HCT116 (cell line): ENCODE measurements around the gene SH3PXD2A. TPM values are rescaled to one million over a fixed set of nuclear protein-coding genes. Genes with fewer than 3 reads are reported as not detected.

Experiments
- ATAC-seq: fragments of 200-7000 bp; cut with Tn5 transposase; 2 replicates; pipeline ENCODE4 v1.9.1; 2020; ENCODE audit warnings: mild to moderate bottlenecking, moderate library complexity
- BruUV-seq: library from RNA; stranded (reverse); fragments of 400-500 nt; replicated peaks from 2 replicates; lab custom pipeline; 2021; lab: Mats Ljungman, UMichigan
- CTCF ChIA-PET: fragments of 300-600 bp; sonication (Branson Sonifier 250); formaldehyde crosslinking; loops from one replicate; lab custom pipeline; 2021; ENCODE audit warnings: antibody characterized with exemption; lab: Charles Lee
- POLR2A ChIA-PET: fragments of 300-600, 350-600 bp; sonication (Branson Sonifier 250); formaldehyde crosslinking; loops from one replicate; lab custom pipeline; 2021; ENCODE audit warnings: antibody characterized with exemption; lab: Charles Lee
- RAD21 ChIA-PET, 2 experiments: fragments of 300-600 bp; sonication (Branson Sonifier 250); formaldehyde crosslinking; loops; one replicate each; lab custom pipeline; 2023; ENCODE audit warnings: low total read pairs in 2 of 2; ENCODE audit not compliant: uncharacterized antibody in 2 of 2, unreplicated experiment in 2 of 2, low non-redundant PET in 1 of 2; lab: Charles Lee
- DNase-seq: peaks from one replicate; pipeline ENCODE4 v3.0.0-alpha.2; 2010; ENCODE audit warnings: low read depth, low spot score
- H2AFZ ChIP-seq: fragments of 200-600 bp; shearing (Covaris generic), sonication (generic); 2 replicates; pipeline ENCODE4 v1.6.1; 2017; ENCODE audit warnings: low read depth, mixed run types, mixed read lengths, antibody characterized with exemption, low read length; ENCODE audit not compliant: poor library complexity, severe bottlenecking
- H3K27ac ChIP-seq: 2 replicates; pipeline ENCODE4 v1.5.1; 2012; ENCODE audit warnings: low read depth, low read length
- H3K27me3 ChIP-seq: fragments of 200-600 bp; sonication (generic); 2 replicates; pipeline ENCODE4 v1.6.1; 2016; ENCODE audit warnings: mixed run types, low read length, mixed read lengths; ENCODE audit not compliant: insufficient read depth
- H3K36me3 ChIP-seq, 2 experiments: fragments of 200-500 bp in 1 of 2; fragments of 200-600 bp in 1 of 2; sonication (Bioruptor generic) in 1 of 2; sonication (generic) in 1 of 2; 2 replicates each; pipeline versions ENCODE4 v1.5.1 to v1.6.1; 2014 to 2016; ENCODE audit warnings: low read length in 2 of 2, inconsistent platforms in 1 of 2, mixed read lengths in 1 of 2, mixed run types in 1 of 2; ENCODE audit not compliant: insufficient read depth in 2 of 2, control insufficient read depth in 1 of 2
- H3K4me1 ChIP-seq, 2 experiments: fragments of 200-600 bp in 1 of 2; sonication (generic) in 1 of 2; 2 replicates each; pipeline versions ENCODE4 v1.5.1 to v1.6.1; 2012 to 2017; ENCODE audit warnings: low read length in 2 of 2, inconsistent platforms in 1 of 2, mild to moderate bottlenecking in 1 of 2, mixed read lengths in 1 of 2, mixed run types in 1 of 2, moderate library complexity in 1 of 2; ENCODE audit not compliant: insufficient read depth in 2 of 2, control insufficient read depth in 1 of 2
- H3K4me2 ChIP-seq: fragments of 200-600 bp; sonication (generic); 2 replicates; pipeline ENCODE4 v1.6.1; 2017; ENCODE audit warnings: mixed run types, low read length, mixed read lengths
- H3K4me3 ChIP-seq, 2 experiments: fragments of 200-600 bp in 1 of 2; sonication (generic) in 1 of 2; replicated peaks in 1 of 2; 2 replicates each; pipeline ENCODE4 v1.5.1; 2011 to 2016; ENCODE audit warnings: low read length in 2 of 2, control low read depth in 1 of 2, low read depth in 1 of 2, mild to moderate bottlenecking in 1 of 2, mixed read lengths in 1 of 2, mixed run types in 1 of 2
- H3K79me2 ChIP-seq: fragments of 200-600 bp; sonication (generic); 2 replicates; pipeline ENCODE4 v1.6.1; 2017; ENCODE audit warnings: mild to moderate bottlenecking, mixed run types, low read length, moderate library complexity, mixed read lengths; ENCODE audit not compliant: insufficient read depth
- H3K9ac ChIP-seq: fragments of 200-600 bp; sonication (generic); 2 replicates; pipeline ENCODE4 v1.6.1; 2016; ENCODE audit warnings: low read length, mixed read lengths
- H3K9me2 ChIP-seq: fragments of 200-600 bp; sonication (generic), shearing (Covaris generic); 2 replicates; pipeline ENCODE4 v1.6.1; 2017; ENCODE audit warnings: mixed run types, mild to moderate bottlenecking, moderate library complexity; ENCODE audit not compliant: insufficient read depth
- H3K9me3 ChIP-seq, 2 experiments: fragments of 200-500 bp in 1 of 2; fragments of 200-600 bp in 1 of 2; sonication (Bioruptor generic) in 1 of 2; sonication (generic) in 1 of 2; 2 replicates each; pipeline ENCODE4 v1.6.1; 2014 to 2017; ENCODE audit warnings: low read length in 2 of 2, mixed read lengths in 2 of 2, inconsistent platforms in 1 of 2, low read depth in 1 of 2, mild to moderate bottlenecking in 1 of 2, mixed run types in 1 of 2, moderate library complexity in 1 of 2; ENCODE audit not compliant: control insufficient read depth in 1 of 2, insufficient read depth in 1 of 2
- H4K20me1 ChIP-seq: fragments of 200-600 bp; sonication (generic), shearing (Covaris generic); 2 replicates; pipeline ENCODE4 v1.6.1; 2017; ENCODE audit warnings: mixed run types, mild to moderate bottlenecking, moderate library complexity; ENCODE audit not compliant: insufficient read depth
- CBX3 ChIP-seq: IDR thresholded peaks from 2 replicates; pipeline ENCODE4 v1.6.1; 2012; ENCODE audit warnings: low read depth
- CEBPB ChIP-seq: IDR thresholded peaks from 2 replicates; pipeline ENCODE4 v1.6.1; 2012; ENCODE audit warnings: low read depth
- EGR1 ChIP-seq: IDR thresholded peaks from 2 replicates; pipeline ENCODE4 v1.6.1; 2012; ENCODE audit warnings: low read depth
- EZH2phosphoT487 ChIP-seq: fragments of 200-600 bp; IDR thresholded peaks from 2 replicates; pipeline ENCODE4 v1.6.1; 2018; ENCODE audit warnings: antibody characterized with exemption, borderline replicate concordance
- FOSL1 ChIP-seq: IDR thresholded peaks from 2 replicates; pipeline ENCODE4 v1.6.1; 2012; ENCODE audit warnings: low read depth
- POLR2A ChIP-seq: IDR thresholded peaks from 2 replicates; pipeline ENCODE4 v1.7.0; 2011; ENCODE audit warnings: borderline replicate concordance; ENCODE audit not compliant: insufficient read depth, insufficient read length; ENCODE audit errors: extremely low read depth
- REST ChIP-seq: IDR thresholded peaks from 2 replicates; pipeline ENCODE4 v1.6.1; 2012; ENCODE audit warnings: low read depth
- SRF ChIP-seq: IDR thresholded peaks from 2 replicates; pipeline ENCODE4 v1.6.1; 2012; ENCODE audit warnings: low read depth
- YY1 ChIP-seq: IDR thresholded peaks from 2 replicates; pipeline ENCODE4 v1.6.1; 2011; ENCODE audit warnings: low read length, low read depth, moderate library complexity, mild to moderate bottlenecking; ENCODE audit not compliant: insufficient replicate concordance; ENCODE audit errors: extremely low read depth
- ZBTB33 ChIP-seq: IDR thresholded peaks from 2 replicates; pipeline ENCODE4 v1.6.1; 2011; ENCODE audit warnings: mild to moderate bottlenecking, low read length, moderate library complexity; ENCODE audit not compliant: insufficient replicate concordance; ENCODE audit errors: extremely low read depth
- ZNF274 ChIP-seq: fragments of 200-500 bp; sonication (Bioruptor generic); IDR thresholded peaks from 2 replicates; pipeline ENCODE4 v1.6.1; 2014; ENCODE audit warnings: mild to moderate bottlenecking, low read depth, low read length, inconsistent platforms
- intact Hi-C: fragments of 100-400 bp; cut with micrococcal nuclease; formaldehyde crosslinking; loops from 2 replicates; pipeline ENCODE4 v1.10.0; 2022
- total RNA-seq: library from RNA; stranded (reverse); gene quantifications from one replicate; pipeline ENCODE4 v1.2.1, GENCODE V29; 2021; ENCODE audit not compliant: unreplicated experiment
- TF ChIP-seq, protein P1 (sequence below), 3 experiments: fragments of 200-600 bp in 1 of 3; sonication (generic) in 1 of 3; IDR thresholded peaks in 2 of 3; conservative IDR thresholded peaks in 1 of 3; 2 replicates each; pipeline ENCODE4 v1.5.1; 2012 to 2017; ENCODE audit warnings: low read depth in 2 of 3, low read length in 2 of 3, antibody characterized with exemption in 1 of 3, borderline replicate concordance in 1 of 3, control low read depth in 1 of 3, mild to moderate bottlenecking in 1 of 3, mixed read lengths in 1 of 3, mixed run types in 1 of 3, moderate library complexity in 1 of 3; ENCODE audit not compliant: insufficient read depth in 1 of 3

Gene SH3PXD2A
- total RNA-seq, 1 experiment from 2014 or later = 8.7 TPM

GRCh38 chr10:103706762-103707161 is 148.6 kb downstream of the SH3PXD2A start:
- DNase-seq (no peak), ATAC-seq (no peak)
- Histone ChIP-seq H3K36me3 (no peaks in the 10 kb centered on the region), H3K9ac (no peak overlapping the region), H4K20me1 (no peaks in the 10 kb centered on the region), H3K27ac (no peak overlapping the region), H3K9me2 (no peaks in the 10 kb centered on the region), H3K79me2 (no peaks in the 10 kb centered on the region), H2AFZ (no peak overlapping the region), H3K4me3 (no peak overlapping the region), H3K4me2 (no peak overlapping the region), H3K27me3 (no peaks in the 10 kb centered on the region)
- no TSS peak for BruUV-seq
- intact Hi-C loops = no loop called here
- POLR2A ChIA-PET = no interaction called here
- CTCF ChIA-PET = interaction anchor here (2.3 kb wide), 1 partner anchor 10 kb away, joined by 6 read pairs; no protein-coding TSS in a partner anchor
- RAD21 ChIA-PET = no interaction called here
- TF ChIP-seq EGR1 (no peak), POLR2A (no peak), REST (no peak), ZBTB33 (no peak), CBX3 (no peak), YY1 (no peak), CEBPB (no peak), FOSL1 (no peak), SRF (no peak), ZNF274 (no peak), EZH2phosphoT487 (no peak)
- TF ChIP-seq, protein P1, sequence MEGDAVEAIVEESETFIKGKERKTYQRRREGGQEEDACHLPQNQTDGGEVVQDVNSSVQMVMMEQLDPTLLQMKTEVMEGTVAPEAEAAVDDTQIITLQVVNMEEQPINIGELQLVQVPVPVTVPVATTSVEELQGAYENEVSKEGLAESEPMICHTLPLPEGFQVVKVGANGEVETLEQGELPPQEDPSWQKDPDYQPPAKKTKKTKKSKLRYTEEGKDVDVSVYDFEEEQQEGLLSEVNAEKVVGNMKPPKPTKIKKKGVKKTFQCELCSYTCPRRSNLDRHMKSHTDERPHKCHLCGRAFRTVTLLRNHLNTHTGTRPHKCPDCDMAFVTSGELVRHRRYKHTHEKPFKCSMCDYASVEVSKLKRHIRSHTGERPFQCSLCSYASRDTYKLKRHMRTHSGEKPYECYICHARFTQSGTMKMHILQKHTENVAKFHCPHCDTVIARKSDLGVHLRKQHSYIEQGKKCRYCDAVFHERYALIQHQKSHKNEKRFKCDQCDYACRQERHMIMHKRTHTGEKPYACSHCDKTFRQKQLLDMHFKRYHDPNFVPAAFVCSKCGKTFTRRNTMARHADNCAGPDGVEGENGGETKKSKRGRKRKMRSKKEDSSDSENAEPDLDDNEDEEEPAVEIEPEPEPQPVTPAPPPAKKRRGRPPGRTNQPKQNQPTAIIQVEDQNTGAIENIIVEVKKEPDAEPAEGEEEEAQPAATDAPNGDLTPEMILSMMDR (IDR thresholded peaks at IDR 0.05 in 2 of 3, conservative IDR thresholded peaks at IDR 0.05 in 1 of 3; ENCODE audit: borderline replicate concordance in 1 of 3, insufficient read depth in 1 of 3, low read depth in 2 of 3, low read length in 2 of 3) = no peak
- TF ChIP-seq, all 23 proteins: peak for 0
- no peaks in the 10 kb centered on the region for H3K9me3 ChIP-seq
- peaks cover 19 to 32% of the 10 kb centered on the region in 2 experiments; a peak in 3 of 4 replicates for H3K4me1 ChIP-seq
